B cell (primary cell): ENCODE measurements around the gene ATRIP.

Source experiments
- CTCF ChIP-seq: fragments of 200-600 bp; IDR thresholded peaks from one replicate; pipeline ENCODE4 v1.8.0; 2022; ENCODE audit warnings: antibody characterized with exemption, mild to moderate bottlenecking
- EZH2 ChIP-seq: IDR thresholded peaks from 2 replicates; pipeline ENCODE4 v1.6.1; 2012; ENCODE audit warnings: borderline replicate concordance, low read depth, mild to moderate bottlenecking, moderate library complexity, low read length; ENCODE audit not compliant: insufficient read depth, poor library complexity, severe bottlenecking

- TF ChIP-seq CTCF (no peak), EZH2 (no peak)
These were observed 48.5 kb upstream of the ATRIP start for GRCh38 chr3:48397767-48398681.
